HepG2 (cell line): ENCODE measurements around the gene LTA. TPM values are rescaled to one million over a fixed set of nuclear protein-coding genes. Genes with fewer than 3 reads are reported as not detected.
A peak's percentile ranks its signal among the peaks of the same experiment; 100 is the strongest.

Source experiments
- CEBPB ChIP-seq: IDR thresholded peaks from 2 replicates; pipeline ENCODE4 v1.6.1; 2011; ENCODE audit warnings: low read depth, low read length, improper control_type of control experiment, borderline replicate concordance
- FOXK1 ChIP-seq: sonication (generic); formaldehyde crosslinking; IDR thresholded peaks from 2 replicates; pipeline ENCODE4 v1.4.0; 2020; ENCODE audit warnings: low read depth, missing genetic modification reagents, borderline replicate concordance
- FOXO1 ChIP-seq: sonication (generic); formaldehyde crosslinking; IDR thresholded peaks from 2 replicates; pipeline ENCODE4 v1.4.0; 2020; ENCODE audit warnings: missing genetic modification reagents
- FOXP1 ChIP-seq, 2 experiments: fragments of 450-650 bp in 1 of 2; IDR thresholded peaks; 2 replicates each; pipeline ENCODE4 v1.6.1; 2017 to 2018; ENCODE audit warnings: antibody characterized with exemption in 1 of 2
- JDP2 ChIP-seq: sonication (generic); formaldehyde crosslinking; IDR thresholded peaks from 2 replicates; pipeline ENCODE4 v1.8.1; 2022; ENCODE audit warnings: missing genetic modification reagents, borderline replicate concordance
- NKX3-1 ChIP-seq: sonication (generic); formaldehyde crosslinking; IDR thresholded peaks from 2 replicates; pipeline ENCODE4 v1.5.0; 2020; ENCODE audit warnings: missing genetic modification reagents
- NR2F2 ChIP-seq: IDR thresholded peaks from 2 replicates; pipeline ENCODE4 v1.6.1; 2012; ENCODE audit warnings: low read depth, inconsistent platforms, borderline replicate concordance
- RBM22 ChIP-seq: fragments of 200-400 bp; formaldehyde crosslinking; optimal IDR thresholded peaks from 2 replicates; pipeline ENCODE3; 2017; ENCODE audit warnings: mild to moderate bottlenecking, low read length, moderate library complexity
- SOX13 ChIP-seq, 3 experiments: fragments of 450-650 bp in 1 of 3; sonication (generic) in 1 of 3; formaldehyde crosslinking in 1 of 3; IDR thresholded peaks in 2 of 3; conservative IDR thresholded peaks in 1 of 3; 2 replicates each; pipeline versions ENCODE4 v1.5.0 to v1.6.1; 2016 to 2020; ENCODE audit warnings: antibody characterized with exemption in 1 of 3, mild to moderate bottlenecking in 1 of 3, missing compliant biosample characterization in 1 of 3, missing genetic modification reagents in 1 of 3, moderate library complexity in 1 of 3
- SOX6 ChIP-seq, 2 experiments: fragments of 450-650 bp in 1 of 2; sonication (generic) in 1 of 2; formaldehyde crosslinking in 1 of 2; IDR thresholded peaks; 2 replicates each; pipeline versions ENCODE4 v1.4.0 to v1.6.1; 2017 to 2020; ENCODE audit warnings: antibody characterized with exemption in 1 of 2, mild to moderate bottlenecking in 1 of 2, missing genetic modification reagents in 1 of 2
- SPEN ChIP-seq: sonication (generic); formaldehyde crosslinking; IDR thresholded peaks from 2 replicates; pipeline ENCODE4 v1.5.1; 2020; ENCODE audit warnings: low read depth, mild to moderate bottlenecking, missing genetic modification reagents
- SRSF4 ChIP-seq: fragments of 200-400 bp; formaldehyde crosslinking; IDR thresholded peaks from one replicate; pipeline ENCODE4 v1.6.1; 2018; ENCODE audit warnings: mild to moderate bottlenecking, low read depth, low read length, moderate library complexity; ENCODE audit not compliant: poor library complexity, severe bottlenecking
- TAF1 ChIP-seq: sonication (generic); formaldehyde crosslinking; IDR thresholded peaks from 2 replicates; pipeline ENCODE4 v1.4.0; 2020; ENCODE audit warnings: missing genetic modification reagents
- TBX2 ChIP-seq: sonication (generic); formaldehyde crosslinking; IDR thresholded peaks from 2 replicates; pipeline ENCODE4 v1.5.0; 2020; ENCODE audit warnings: missing genetic modification reagents, mild to moderate bottlenecking, borderline replicate concordance
- TCF12 ChIP-seq, 2 experiments: fragments of 450-650 bp in 1 of 2; sonication (generic) in 1 of 2; formaldehyde crosslinking in 1 of 2; IDR thresholded peaks; 2 replicates each; pipeline versions ENCODE4 v1.6.1 to v1.8.0; 2017 to 2022; ENCODE audit warnings: antibody characterized with exemption in 1 of 2, mild to moderate bottlenecking in 1 of 2, missing genetic modification reagents in 1 of 2, moderate library complexity in 1 of 2
- ZEB1 ChIP-seq: IDR thresholded peaks from 2 replicates; pipeline ENCODE4 v1.6.1; 2012; ENCODE audit warnings: mild to moderate bottlenecking, low read depth, inconsistent platforms; ENCODE audit not compliant: insufficient replicate concordance
- ZMYM2 ChIP-seq: sonication (generic); formaldehyde crosslinking; IDR thresholded peaks from 2 replicates; pipeline ENCODE4 v1.8.0; 2022; ENCODE audit warnings: mild to moderate bottlenecking, missing genetic modification reagents
- ZNF543 ChIP-seq: sonication (generic); formaldehyde crosslinking; IDR thresholded peaks from 2 replicates; pipeline ENCODE4 v1.4.0; 2020; ENCODE audit warnings: mild to moderate bottlenecking, missing genetic modification reagents
- ZSCAN21 ChIP-seq: sonication (generic); formaldehyde crosslinking; IDR thresholded peaks from 2 replicates; pipeline ENCODE4 v1.8.0; 2022; ENCODE audit warnings: mild to moderate bottlenecking, missing genetic modification reagents, moderate library complexity, borderline replicate concordance
- polyA plus RNA-seq, 8 experiments: library from polyadenylated mRNA; depleted of rRNA in 3 of 8; stranded (reverse) in 7 of 8; unstranded in 1 of 8; fragments of >200 nt; fragmentation: Illumina TruSeq in 4 of 8; extraction: Trizol in 4 of 8; gene quantifications; 2 replicates each; pipeline versions ENCODE4 v1.2.1 to v1.2.3, GENCODE V29; 2011 to 2016; ENCODE audit warnings: low read depth in 4 of 8, missing spikeins in 1 of 8, mixed read lengths in 1 of 8; ENCODE audit not compliant: insufficient read depth in 1 of 8
- total RNA-seq, 5 experiments: library from RNA; depleted of rRNA; stranded (reverse); fragments of >200 nt; fragmentation: Illumina TruSeq; extraction: Trizol; gene quantifications; 2 replicates each; pipeline ENCODE4 v1.2.3, GENCODE V29; 2016; ENCODE audit warnings: low read depth in 1 of 5
- TF ChIP-seq, protein P1 (sequence below): IDR thresholded peaks from 2 replicates; pipeline ENCODE4 v1.6.1; 2016; ENCODE audit warnings: missing compliant biosample characterization, missing genetic modification reagents, borderline replicate concordance
- TF ChIP-seq, protein P2 (sequence below): sonication (generic); IDR thresholded peaks from 2 replicates; pipeline ENCODE4 v1.6.1; 2016; ENCODE audit warnings: low read depth, borderline replicate concordance
- TF ChIP-seq, protein P3 (sequence below): sonication (generic); formaldehyde crosslinking; IDR thresholded peaks from 2 replicates; pipeline ENCODE4 v1.4.0; 2020; ENCODE audit warnings: missing genetic modification reagents
- TF ChIP-seq, protein P4 (sequence below): sonication (generic); formaldehyde crosslinking; IDR thresholded peaks from 2 replicates; pipeline ENCODE4 v1.4.0; 2020; ENCODE audit warnings: mild to moderate bottlenecking, missing genetic modification reagents

LTA gene
- total and polyA plus RNA-seq, 2 of the 13 experiments (the other 11 are each of a cell fraction or from before 2014, with no cell fraction given), result 0.09 TPM; not detected in 1

DNA sequence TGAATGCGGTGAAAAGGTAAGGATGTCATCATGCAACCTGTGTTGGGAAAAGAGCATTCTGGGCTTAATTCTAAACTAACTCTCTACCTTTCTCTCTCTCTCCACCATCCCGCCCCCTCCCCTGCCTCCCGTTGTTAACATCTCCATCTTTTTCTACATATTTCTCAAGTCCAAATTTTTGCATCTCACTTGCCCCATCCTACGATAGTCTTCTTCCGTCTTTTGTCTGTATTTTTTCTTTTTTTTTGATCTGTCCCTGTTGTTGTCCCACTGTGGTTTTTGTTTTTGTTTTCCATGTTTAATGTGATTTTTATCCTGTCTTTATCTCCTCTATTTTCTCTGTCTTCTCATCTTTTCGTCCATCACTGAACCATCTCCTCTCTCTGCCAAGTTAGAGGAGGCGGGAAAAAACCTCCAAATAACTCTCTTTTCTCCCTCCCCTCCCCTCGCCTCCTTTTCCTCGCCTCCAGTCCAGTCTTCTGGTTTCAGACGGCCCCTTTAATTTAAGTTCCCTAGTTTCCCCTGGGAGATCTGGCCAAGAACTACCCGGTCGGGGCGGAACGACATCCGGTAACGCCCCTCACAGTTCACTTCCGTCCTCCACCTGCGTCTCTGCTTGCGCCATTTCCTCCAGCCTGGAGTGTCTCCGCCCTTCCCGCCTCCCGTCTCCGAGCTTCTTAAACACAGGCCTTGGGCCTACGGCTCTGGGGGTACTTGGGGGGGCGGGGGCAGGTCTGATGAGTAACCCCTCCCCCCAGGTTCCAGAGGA lies 24.9 kb upstream of the LTA start, which contains the start of gene NFKBIL1 (continued):
- TF ChIP-seq, protein P1, sequence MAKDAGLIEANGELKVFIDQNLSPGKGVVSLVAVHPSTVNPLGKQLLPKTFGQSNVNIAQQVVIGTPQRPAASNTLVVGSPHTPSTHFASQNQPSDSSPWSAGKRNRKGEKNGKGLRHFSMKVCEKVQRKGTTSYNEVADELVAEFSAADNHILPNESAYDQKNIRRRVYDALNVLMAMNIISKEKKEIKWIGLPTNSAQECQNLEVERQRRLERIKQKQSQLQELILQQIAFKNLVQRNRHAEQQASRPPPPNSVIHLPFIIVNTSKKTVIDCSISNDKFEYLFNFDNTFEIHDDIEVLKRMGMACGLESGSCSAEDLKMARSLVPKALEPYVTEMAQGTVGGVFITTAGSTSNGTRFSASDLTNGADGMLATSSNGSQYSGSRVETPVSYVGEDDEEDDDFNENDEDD (CRISPR knock-in tag), result peak; percentile 65
- TF ChIP-seq RBM22 (no peak), ZEB1 (peak; percentile 72), JDP2 (CRISPR knock-in tag) (no peak), FOXP1 (IDR thresholded peaks at IDR 0.05) (0 out of 2 replicates have a peak, but pooled peaks have one; percentile 5), FOXP1 (CRISPR knock-in tag; IDR thresholded peaks at IDR 0.05) (no peak), TCF12 (IDR thresholded peaks at IDR 0.05) (no peak), TCF12 (CRISPR knock-in tag; IDR thresholded peaks at IDR 0.05) (no peak), ZMYM2 (CRISPR knock-in tag) (0 out of 2 replicates have a peak, but pooled peaks have one; percentile 41), NKX3-1 (CRISPR knock-in tag) (no peak), TBX2 (peak; percentile 43; the same call in 1 of the 2 replicates), FOXK1 (CRISPR knock-in tag) (peak; percentile 92; the same call in 1 of the 2 replicates), CEBPB (peak; percentile 87; the same call in 1 of the 2 replicates), SRSF4 (no peak), SPEN (CRISPR knock-in tag) (peak; percentile 99), ZSCAN21 (CRISPR knock-in tag) (no peak), FOXO1 (CRISPR knock-in tag) (0 out of 2 replicates have a peak, but pooled peaks have one; percentile 30), SOX6 (IDR thresholded peaks at IDR 0.05) (no peak), SOX6 (CRISPR knock-in tag; IDR thresholded peaks at IDR 0.05) (peak; percentile 40), NR2F2 (no peak; the same call in 1 of the 2 replicates), ZNF543 (CRISPR knock-in tag) (peak; percentile 63; the same call in 1 of the 2 replicates), TAF1 (peak; percentile 59), SOX13 (IDR thresholded peaks at IDR 0.05) (no peak; the same call in 1 of the 2 replicates), SOX13 (CRISPR knock-in tag; conservative IDR thresholded peaks at IDR 0.05 in 1 of 2, IDR thresholded peaks at IDR 0.05 in 1 of 2) (peak in 1 of 2 experiments; percentile 35; a peak in 1 of 4 replicates)
- TF ChIP-seq, protein P2, sequence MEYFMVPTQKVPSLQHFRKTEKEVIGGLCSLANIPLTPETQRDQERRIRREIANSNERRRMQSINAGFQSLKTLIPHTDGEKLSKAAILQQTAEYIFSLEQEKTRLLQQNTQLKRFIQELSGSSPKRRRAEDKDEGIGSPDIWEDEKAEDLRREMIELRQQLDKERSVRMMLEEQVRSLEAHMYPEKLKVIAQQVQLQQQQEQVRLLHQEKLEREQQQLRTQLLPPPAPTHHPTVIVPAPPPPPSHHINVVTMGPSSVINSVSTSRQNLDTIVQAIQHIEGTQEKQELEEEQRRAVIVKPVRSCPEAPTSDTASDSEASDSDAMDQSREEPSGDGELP, result peak; percentile 76; the same call in 1 of the 2 replicates
- TF ChIP-seq, protein P3, sequence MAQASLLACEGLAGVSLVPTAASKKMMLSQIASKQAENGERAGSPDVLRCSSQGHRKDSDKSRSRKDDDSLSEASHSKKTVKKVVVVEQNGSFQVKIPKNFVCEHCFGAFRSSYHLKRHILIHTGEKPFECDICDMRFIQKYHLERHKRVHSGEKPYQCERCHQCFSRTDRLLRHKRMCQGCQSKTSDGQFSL (CRISPR knock-in tag), result peak; percentile 75; the same call in 1 of the 2 replicates
- TF ChIP-seq, protein P4, sequence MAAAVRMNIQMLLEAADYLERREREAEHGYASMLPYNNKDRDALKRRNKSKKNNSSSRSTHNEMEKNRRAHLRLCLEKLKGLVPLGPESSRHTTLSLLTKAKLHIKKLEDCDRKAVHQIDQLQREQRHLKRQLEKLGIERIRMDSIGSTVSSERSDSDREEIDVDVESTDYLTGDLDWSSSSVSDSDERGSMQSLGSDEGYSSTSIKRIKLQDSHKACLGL (CRISPR knock-in tag), result no peak
